ENCODE results near the gene EXOC3L4.

- TF ChIP-seq EZH2phosphoT487 (IDR thresholded peaks at IDR 0.05; ENCODE audit: borderline replicate concordance, low read depth) = no peak
- TF ChIP-seq CTCF (IDR thresholded peaks at IDR 0.05) = no peak
- no peak for TF ChIP-seq ZBTB33 (IDR thresholded peaks at IDR 0.05; ENCODE audit: borderline replicate concordance, low read depth)
- TF ChIP-seq EP300 (IDR thresholded peaks at IDR 0.05; ENCODE audit: borderline replicate concordance in 1 of 2, low read depth in 1 of 2, low read length in 1 of 2) = no peak
- TF ChIP-seq ELF1 (IDR thresholded peaks at IDR 0.05) = no peak
- no peak for TF ChIP-seq SMC3 (IDR thresholded peaks at IDR 0.05; ENCODE audit: low read depth, low read length)
- TF ChIP-seq NFIC (IDR thresholded peaks at IDR 0.05; ENCODE audit: borderline replicate concordance) = no peak
- TF ChIP-seq MAX (IDR thresholded peaks at IDR 0.05; ENCODE audit: low read depth) = no peak
- no peak for TF ChIP-seq POLR2AphosphoS5 (IDR thresholded peaks at IDR 0.05; ENCODE audit: low read depth, low read length)
- TF ChIP-seq REST (IDR thresholded peaks at IDR 0.05; ENCODE audit: low read depth, low read length) = no peak
- no peak for TF ChIP-seq RAD21 (IDR thresholded peaks at IDR 0.05; ENCODE audit: low read length)
- TF ChIP-seq RCOR1 (IDR thresholded peaks at IDR 0.05; ENCODE audit: low read length) = no peak
- no peak for TF ChIP-seq TAF1 (IDR thresholded peaks at IDR 0.05; ENCODE audit: borderline replicate concordance, low read depth, low read length)
- TF ChIP-seq GATA2 (CRISPR knock-in tag; IDR thresholded peaks at IDR 0.05) = no peak
Observed at GRCh38 chr14:103100281-103101121, 6.0 kb downstream of the EXOC3L4 start.

All from SK-N-SH (cell line).